Left ventricle myocardium inferior (tissue), 1 donor: ENCODE measurements around the gene SMG6. TPM values are rescaled to one million over a fixed set of nuclear protein-coding genes. Genes with fewer than 3 reads are reported as not detected.

Experiments
- DNase-seq: peaks from one replicate; pipeline ENCODE4 v3.0.0-alpha.2; 2020
- H3K27ac ChIP-seq: fragments of 200-600 bp; replicated peaks from 2 replicates; pipeline ENCODE4 v1.8.0; 2021
- H3K27me3 ChIP-seq: fragments of 200-600 bp; 2 replicates; pipeline ENCODE4 v1.8.0; 2021; ENCODE audit warnings: low read depth
- H3K36me3 ChIP-seq: fragments of 200-600 bp; 2 replicates; pipeline ENCODE4 v1.8.0; 2021
- H3K4me1 ChIP-seq: fragments of 200-600 bp; 2 replicates; pipeline ENCODE4 v1.8.0; 2021
- H3K4me3 ChIP-seq: fragments of 200-600 bp; 2 replicates; pipeline ENCODE4 v1.8.0; 2021; ENCODE audit warnings: mild to moderate bottlenecking, moderate library complexity
- H3K9me3 ChIP-seq: fragments of 200-600 bp; replicated peaks from 2 replicates; pipeline ENCODE4 v1.8.0; 2021
- intact Hi-C: fragments of 100-400 bp; cut with micrococcal nuclease; formaldehyde crosslinking; loops from one replicate; pipeline ENCODE4 v1.11.0; 2022
- total RNA-seq: library from RNA; stranded (reverse); fragmentation: NEBNext Ultra II Directional; extraction: Animal tissue kit (Norgen Biotek cat#: 25700); gene quantifications from one replicate; pipeline ENCODE4 v1.2.1, GENCODE V29; 2021
- TF ChIP-seq, protein P1 (sequence below): fragments of 200-600 bp; IDR thresholded peaks from 2 replicates; pipeline ENCODE4 v1.8.0; 2021; ENCODE audit warnings: antibody characterized with exemption, mild to moderate bottlenecking, borderline replicate concordance
- donor health status: DM: no; HTN: yes; CAD: no; lungs with severe emphysema.

The SMG6 gene
- total RNA-seq, 1 donor from 2014 or later, result 22.1 TPM

DNA sequence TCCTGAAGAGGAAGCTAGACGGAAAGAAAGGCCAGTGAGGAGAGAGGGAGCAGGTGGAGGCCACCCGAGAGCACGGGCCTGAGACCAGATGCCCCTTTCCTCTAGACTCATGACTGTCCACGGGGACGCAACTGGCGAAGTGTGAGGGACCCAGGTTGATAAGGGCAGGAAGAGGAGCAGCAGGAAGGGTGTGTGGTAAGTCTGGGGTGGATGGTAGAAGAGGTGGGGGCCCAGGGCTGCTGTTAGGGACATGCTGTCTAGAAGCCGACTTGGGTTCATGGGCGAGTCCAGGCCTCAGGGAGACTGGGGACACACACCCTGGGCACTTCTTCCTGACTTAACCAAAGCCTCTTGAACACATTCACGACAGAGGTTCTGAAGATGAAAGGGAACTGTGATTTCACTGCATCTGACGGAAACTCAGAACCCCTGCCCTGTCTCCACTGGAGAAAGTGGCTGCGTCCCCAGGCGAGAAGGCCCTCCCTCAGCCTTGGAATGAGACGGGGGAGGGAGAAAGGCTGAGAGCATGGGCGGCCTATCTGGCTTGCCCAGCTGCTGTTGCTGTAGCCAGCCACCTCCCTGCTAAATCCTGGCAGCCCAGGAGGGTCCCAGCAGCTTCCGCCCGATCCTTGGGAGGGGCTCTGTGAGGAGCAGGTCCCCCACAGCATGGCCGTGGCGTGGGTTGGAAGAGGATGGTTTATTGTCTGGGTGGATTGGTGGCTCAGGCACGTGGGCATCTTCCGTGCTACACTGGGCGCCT, 242.7 kb downstream of the SMG6 start:
- intact Hi-C loops, result no loop called here
- TF ChIP-seq, protein P1, sequence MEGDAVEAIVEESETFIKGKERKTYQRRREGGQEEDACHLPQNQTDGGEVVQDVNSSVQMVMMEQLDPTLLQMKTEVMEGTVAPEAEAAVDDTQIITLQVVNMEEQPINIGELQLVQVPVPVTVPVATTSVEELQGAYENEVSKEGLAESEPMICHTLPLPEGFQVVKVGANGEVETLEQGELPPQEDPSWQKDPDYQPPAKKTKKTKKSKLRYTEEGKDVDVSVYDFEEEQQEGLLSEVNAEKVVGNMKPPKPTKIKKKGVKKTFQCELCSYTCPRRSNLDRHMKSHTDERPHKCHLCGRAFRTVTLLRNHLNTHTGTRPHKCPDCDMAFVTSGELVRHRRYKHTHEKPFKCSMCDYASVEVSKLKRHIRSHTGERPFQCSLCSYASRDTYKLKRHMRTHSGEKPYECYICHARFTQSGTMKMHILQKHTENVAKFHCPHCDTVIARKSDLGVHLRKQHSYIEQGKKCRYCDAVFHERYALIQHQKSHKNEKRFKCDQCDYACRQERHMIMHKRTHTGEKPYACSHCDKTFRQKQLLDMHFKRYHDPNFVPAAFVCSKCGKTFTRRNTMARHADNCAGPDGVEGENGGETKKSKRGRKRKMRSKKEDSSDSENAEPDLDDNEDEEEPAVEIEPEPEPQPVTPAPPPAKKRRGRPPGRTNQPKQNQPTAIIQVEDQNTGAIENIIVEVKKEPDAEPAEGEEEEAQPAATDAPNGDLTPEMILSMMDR, result no peak
- peak overlapping the region; percentile 96 for H3K27ac ChIP-seq
- H3K4me1 ChIP-seq, result peaks cover 97% of the 10 kb centered on the region
- H3K27me3 ChIP-seq, result peaks cover 58% of the 10 kb centered on the region
- DNase-seq, result no peak
- no peaks in the 10 kb centered on the region for H3K9me3 ChIP-seq
- H3K36me3 ChIP-seq, result peaks cover 67% of the 10 kb centered on the region
- peak overlapping the region; percentile 84 for H3K4me3 ChIP-seq

DNA sequence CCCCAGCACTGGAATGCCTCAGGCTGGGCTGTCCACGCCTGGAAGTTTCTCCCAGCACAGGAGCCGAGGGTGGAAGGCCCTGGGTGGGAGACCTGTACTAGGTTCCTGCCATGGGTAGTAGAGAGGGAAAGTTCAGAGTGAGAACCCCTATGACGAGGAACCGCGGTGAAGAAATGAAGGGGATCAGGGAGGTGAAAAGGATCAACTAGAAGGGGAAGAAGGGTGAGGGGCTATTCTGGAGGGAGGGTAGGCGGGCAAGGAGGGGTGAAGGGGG, 243.3 kb downstream of the SMG6 start:
- H3K4me1 ChIP-seq, result peaks cover 95% of the 10 kb centered on the region
- DNase-seq, result no peak
- TF ChIP-seq, protein P1, result no peak
- peaks cover 62% of the 10 kb centered on the region for H3K27me3 ChIP-seq
- no peaks in the 10 kb centered on the region for H3K9me3 ChIP-seq
- intact Hi-C loops, result no loop called here
- H3K27ac ChIP-seq, result peak overlapping the region; percentile 96
- H3K4me3 ChIP-seq, result peak overlapping the region; percentile 84
- H3K36me3 ChIP-seq, result peaks cover 65% of the 10 kb centered on the region

DNA sequence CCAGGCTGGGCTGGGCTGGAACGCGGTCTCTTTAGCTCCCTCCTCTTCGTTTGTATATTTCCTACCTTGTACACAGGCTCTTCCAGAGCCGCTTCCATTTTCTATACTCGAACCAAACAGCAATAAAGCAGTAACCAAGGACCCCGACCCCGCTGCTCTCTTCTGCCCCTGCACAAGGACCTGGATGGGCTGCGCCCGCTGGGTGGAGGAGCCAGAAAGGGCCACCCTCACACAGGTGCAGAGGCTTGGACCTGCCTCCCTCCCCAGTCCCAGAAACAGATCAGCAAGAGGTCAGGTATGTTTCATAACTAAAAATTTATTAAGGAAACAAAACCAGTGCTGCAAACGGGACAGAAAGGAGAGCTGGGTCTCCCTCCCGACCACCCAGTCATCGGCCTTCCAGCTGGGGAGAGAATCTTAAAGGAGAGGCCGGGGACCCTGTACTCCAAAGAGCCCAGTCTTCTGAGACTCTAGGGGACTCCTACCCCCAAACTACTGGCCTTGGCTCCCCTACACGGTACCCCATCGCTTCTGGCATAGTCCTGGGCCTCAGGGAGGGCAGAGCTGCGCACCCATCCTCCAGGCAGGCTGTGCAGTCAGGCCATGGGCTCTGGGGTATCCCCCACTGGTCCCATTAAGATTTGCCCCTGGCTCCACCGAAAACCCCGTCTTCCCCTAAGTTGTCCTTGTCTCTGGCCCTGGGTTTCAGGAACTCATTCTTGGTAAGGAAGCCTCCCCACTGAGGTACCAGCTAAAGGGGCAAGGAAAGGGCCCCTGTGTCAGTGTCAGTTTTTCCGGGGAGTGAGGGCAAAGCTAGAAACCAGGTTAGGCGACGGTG, 243.8 kb downstream of the SMG6 start:
- Histone ChIP-seq H3K27ac (peak overlapping the region; percentile 96), H3K27me3 (peaks cover 66% of the 10 kb centered on the region), H3K9me3 (no peaks in the 10 kb centered on the region), H3K36me3 (peaks cover 59% of the 10 kb centered on the region), H3K4me1 (peaks cover 94% of the 10 kb centered on the region), H3K4me3 (peak overlapping the region; percentile 84)
- TF ChIP-seq, protein P1, result no peak
- intact Hi-C loops, result no loop called here
- DNase-seq, result no peak

DNA sequence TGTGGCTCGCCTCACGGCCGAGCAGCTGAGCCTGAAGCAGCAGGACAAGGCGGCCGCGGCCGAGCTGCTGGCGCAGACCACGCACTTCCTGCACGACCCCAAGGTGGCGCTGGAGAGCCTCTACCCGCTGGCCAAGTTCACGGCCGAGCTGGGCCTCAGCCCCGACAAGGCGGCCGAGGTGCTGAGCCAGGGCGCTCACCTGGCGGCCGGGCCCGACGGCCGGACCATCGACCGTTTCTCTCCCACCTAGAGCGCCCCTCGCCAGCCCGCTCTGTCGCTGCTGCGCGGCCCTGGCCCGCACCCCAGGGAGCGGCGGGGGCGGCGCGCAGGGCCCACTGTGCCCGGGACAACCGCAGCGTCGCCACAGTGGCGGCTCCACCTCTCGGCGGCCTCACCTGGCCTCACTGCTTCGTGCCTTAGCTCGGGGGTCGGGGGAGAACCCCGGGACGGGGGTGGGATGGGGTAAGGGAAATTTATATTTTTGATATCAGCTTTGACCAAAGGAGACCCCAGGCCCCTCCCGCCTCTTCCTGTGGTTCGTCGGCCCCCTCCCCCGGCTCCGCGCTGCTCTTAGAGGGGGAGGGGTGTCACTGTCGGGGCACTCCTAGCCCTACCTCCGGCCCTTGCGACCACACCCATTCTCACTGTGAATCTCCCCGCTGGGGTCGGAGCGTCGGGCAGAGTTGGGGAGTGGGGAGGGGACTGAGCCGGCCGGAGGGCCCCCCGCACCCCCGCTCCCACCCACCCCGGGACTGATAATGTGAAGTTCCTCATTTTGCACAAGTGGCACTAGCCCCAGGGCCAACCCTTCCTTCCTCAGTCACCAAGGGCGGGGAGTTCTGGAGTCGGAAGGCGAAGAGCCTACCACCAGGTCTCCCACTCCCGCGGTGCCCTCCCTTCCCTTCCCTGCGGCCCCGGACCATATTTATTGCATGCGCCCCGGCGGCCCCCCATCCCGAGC, 244.7 kb downstream of the SMG6 start:
- H3K36me3 ChIP-seq, result peaks cover 55% of the 10 kb centered on the region
- H3K27me3 ChIP-seq, result peaks cover 75% of the 10 kb centered on the region
- H3K9me3 ChIP-seq, result no peaks in the 10 kb centered on the region
- peaks cover 94% of the 10 kb centered on the region for H3K4me1 ChIP-seq
- intact Hi-C loops, result no loop called here
- peak overlapping the region; percentile 96 for H3K27ac ChIP-seq
- DNase-seq, result peak; percentile 85
- peak overlapping the region; percentile 84 for H3K4me3 ChIP-seq
- TF ChIP-seq, protein P1, result peak; percentile 85
